Adrenal gland (tissue), 12 donors: ENCODE measurements around the gene ACLY. TPM values are rescaled to one million over a fixed set of nuclear protein-coding genes. Genes with fewer than 3 reads are reported as not detected.

ENCODE experiments used
- DNase-seq, 7 donors: peaks; one replicate each; pipeline ENCODE4 v3.0.0-alpha.2; 2019 to 2020
- H3K27ac ChIP-seq, 5 donors: fragments of 200-600 bp; sonication (generic) in 4 of 5; 1 replicate in 3 of 5; 2 replicates in 2 of 5; pipeline versions ENCODE4 v1.5.1 to v1.8.0; 2016 to 2020; ENCODE audit warnings: mild to moderate bottlenecking in 1 of 5
- H3K27me3 ChIP-seq: fragments of 200-600 bp; 2 replicates; pipeline ENCODE4 v1.8.0; 2021
- H3K36me3 ChIP-seq, 2 donors: fragments of 200-600 bp; replicated peaks in 1 of 2; 1 replicate in 1 of 2; 2 replicates in 1 of 2; pipeline versions ENCODE4 v1.5.1 to v1.8.0; 2018 to 2022
- H3K4me1 ChIP-seq, 2 donors: fragments of 200-600 bp; replicated peaks in 1 of 2; 1 replicate in 1 of 2; 2 replicates in 1 of 2; pipeline versions ENCODE4 v1.5.1 to v1.8.0; 2018 to 2021
- H3K4me3 ChIP-seq, 4 donors: fragments of 200-600 bp; sonication (generic) in 3 of 4; one replicate each; pipeline ENCODE4 v1.5.1; 2016 to 2018
- H3K9me3 ChIP-seq, 3 donors: fragments of 200-600 bp; sonication (generic) in 1 of 3; replicated peaks in 1 of 3; 1 replicate in 2 of 3; 2 replicates in 1 of 3; pipeline versions ENCODE4 v1.5.1 to v1.8.0; 2016 to 2021
- POLR2A ChIP-seq, 2 donors: fragments of 450-650 bp; IDR thresholded peaks; one replicate each; pipeline ENCODE4 v1.6.1; 2017; ENCODE audit warnings: antibody characterized with exemption in 2 of 2, mild to moderate bottlenecking in 2 of 2, moderate library complexity in 1 of 2
- WGBS, 4 donors: extraction: QIAGEN DNeasy Blood & Tissue Kit in 2 of 4; methylation state at CpG; one replicate each; pipeline versions ENCODE4 v1.1.5 to v1.1.7; 2013 to 2017; 5-methylcytosine and 5-hydroxymethylcytosine counted together
- intact Hi-C, 2 donors: fragments of 100-400 bp; cut with DNase I; formaldehyde crosslinking; loops; one replicate each; pipeline versions ENCODE4 v1.14.1 to v1.15.0; 2022 to 2023
- polyA plus RNA-seq, 3 donors: library from polyadenylated mRNA; stranded (reverse); fragments of 200-250 nt in 2 of 3; fragments of 350-450 nt in 1 of 3; fragmentation: Illumina TruSeq in 1 of 3; extraction: RNeasy Lipid Tissue Mini Kit (QIAGEN cat#74804) in 1 of 3; gene quantifications; one replicate each; pipeline ENCODE4 v1.2.3, GENCODE V29; 2013 to 2014
- total RNA-seq, 9 donors: library from RNA; depleted of rRNA in 4 of 9; stranded (reverse); fragments of >200 nt in 4 of 9; fragments of 120-200 nt in 1 of 9; fragmentation: NEBNext Ultra II Directional in 1 of 9; extraction: Animal tissue kit (Norgen Biotek cat#: 25700) in 1 of 9; gene quantifications; one replicate each; pipeline versions ENCODE4 v1.1.0 to v1.2.4, GENCODE V29; 2013 to 2023
- TF ChIP-seq, protein P1 (sequence below), 6 experiments: fragments of 450-650 bp in 4 of 6; fragments of 200-600 bp in 2 of 6; sonication (generic) in 1 of 6; IDR thresholded peaks; 1 replicate in 5 of 6; 2 replicates in 1 of 6; pipeline versions ENCODE4 v1.5.1 to v1.8.0; 2016 to 2021; ENCODE audit warnings: antibody characterized with exemption in 6 of 6, mild to moderate bottlenecking in 2 of 6, moderate library complexity in 1 of 6
- donor health status: healthy with polysubstance abuse.
- donor health status: Bipolar disorder and iron deficiency.
- donor health status: DM: yes; HTN: yes; CAD: no.
- donor health status: DM: no; HTN: no; CAD: no.
- donor health status: DM: no; HTN: no; CAD: no.
- donor health status: DM: yes; HTN: yes; CAD: no.

The ACLY gene
- total and polyA plus RNA-seq, 12 donors: 18.0 to 190 (median 74.0) TPM

DNA sequence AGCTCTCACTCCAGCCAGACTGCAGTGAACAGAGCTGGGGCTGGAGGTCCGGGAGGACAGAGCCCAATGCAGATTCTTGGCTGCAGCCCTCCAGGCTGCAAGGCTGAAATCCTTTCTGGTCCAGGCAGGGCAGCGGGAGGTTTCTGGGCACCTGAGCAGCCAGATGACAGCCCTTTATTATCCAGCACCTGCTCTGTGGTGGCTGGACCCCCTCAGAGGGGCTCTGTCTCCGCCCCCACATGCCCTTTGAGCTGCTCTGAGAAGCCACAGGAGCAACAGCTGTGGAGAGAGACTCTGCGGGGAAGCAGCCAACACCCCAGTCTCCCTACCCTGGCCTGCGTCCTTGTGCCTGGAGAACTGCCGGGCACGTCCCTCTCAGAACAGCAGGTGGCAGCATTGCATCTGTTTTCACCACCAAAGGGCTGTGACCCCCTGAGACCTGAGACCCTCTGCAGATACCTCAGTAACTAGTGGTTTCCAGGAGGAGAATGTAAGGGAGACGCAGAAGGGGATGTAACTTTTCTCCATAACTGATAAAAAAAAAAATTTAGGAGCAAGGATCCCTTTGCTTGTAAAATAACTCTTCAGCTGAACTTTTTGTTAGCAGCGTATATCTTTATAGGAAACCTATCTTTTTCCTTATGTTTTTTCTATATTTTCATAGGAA, 44.1 kb upstream of the ACLY start:
- peak; percentile 63 to 89 (median 78) for DNase-seq
- H3K36me3 ChIP-seq: no peaks in the 10 kb centered on the region
- H3K4me3 ChIP-seq: no peak overlapping the region
- H3K4me1 ChIP-seq: peaks cover 13 to 20% of the 10 kb centered on the region in 2 donors
- WGBS, 4 donors: 23 to 50% (median 24%) methylated on average over 2 to 9 of the region's 9 CpGs
- H3K27ac ChIP-seq: no peak overlapping the region
- intact Hi-C loops: loop anchor here (2.0 to 5.0 kb wide), 2 partner anchors 149 to 152 kb away; partner anchors contain the start of gene DHX58 (in 1 of the 2)
- H3K9me3 ChIP-seq: no peaks in the 10 kb centered on the region
- TF ChIP-seq POLR2A (IDR thresholded peaks at IDR 0.05): no peak
- TF ChIP-seq, protein P1, sequence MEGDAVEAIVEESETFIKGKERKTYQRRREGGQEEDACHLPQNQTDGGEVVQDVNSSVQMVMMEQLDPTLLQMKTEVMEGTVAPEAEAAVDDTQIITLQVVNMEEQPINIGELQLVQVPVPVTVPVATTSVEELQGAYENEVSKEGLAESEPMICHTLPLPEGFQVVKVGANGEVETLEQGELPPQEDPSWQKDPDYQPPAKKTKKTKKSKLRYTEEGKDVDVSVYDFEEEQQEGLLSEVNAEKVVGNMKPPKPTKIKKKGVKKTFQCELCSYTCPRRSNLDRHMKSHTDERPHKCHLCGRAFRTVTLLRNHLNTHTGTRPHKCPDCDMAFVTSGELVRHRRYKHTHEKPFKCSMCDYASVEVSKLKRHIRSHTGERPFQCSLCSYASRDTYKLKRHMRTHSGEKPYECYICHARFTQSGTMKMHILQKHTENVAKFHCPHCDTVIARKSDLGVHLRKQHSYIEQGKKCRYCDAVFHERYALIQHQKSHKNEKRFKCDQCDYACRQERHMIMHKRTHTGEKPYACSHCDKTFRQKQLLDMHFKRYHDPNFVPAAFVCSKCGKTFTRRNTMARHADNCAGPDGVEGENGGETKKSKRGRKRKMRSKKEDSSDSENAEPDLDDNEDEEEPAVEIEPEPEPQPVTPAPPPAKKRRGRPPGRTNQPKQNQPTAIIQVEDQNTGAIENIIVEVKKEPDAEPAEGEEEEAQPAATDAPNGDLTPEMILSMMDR (IDR thresholded peaks at IDR 0.05): peak; percentile 73 to 94 (median 87)
- H3K27me3 ChIP-seq: no peaks in the 10 kb centered on the region

DNA sequence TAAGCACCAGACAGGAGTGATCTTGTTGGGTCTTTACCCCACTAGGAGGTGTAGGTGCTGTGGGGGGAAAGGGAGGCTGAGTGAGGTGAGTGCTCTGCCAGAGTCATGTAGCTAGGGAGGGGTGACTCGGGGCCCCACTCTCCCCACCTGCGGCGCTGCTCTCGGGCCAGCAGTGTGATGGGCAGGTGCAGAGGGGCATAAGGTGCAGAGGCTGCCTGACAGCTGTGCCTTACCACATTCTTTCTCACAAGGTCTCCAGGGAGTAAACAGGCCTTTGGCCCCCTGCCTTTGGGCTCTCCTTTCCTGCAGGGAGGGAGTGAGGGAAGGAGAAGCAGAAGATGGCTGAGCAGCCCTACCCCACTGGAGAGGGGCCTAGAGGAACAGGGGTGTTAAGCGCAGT, 43.4 kb upstream of the ACLY start:
- Histone ChIP-seq H3K27ac (no peak overlapping the region), H3K9me3 (no peaks in the 10 kb centered on the region), H3K36me3 (no peaks in the 10 kb centered on the region), H3K4me1 (peaks cover 6 to 12% of the 10 kb centered on the region in 2 donors), H3K27me3 (no peaks in the 10 kb centered on the region), H3K4me3 (no peak overlapping the region)
- DNase-seq: no peak
- TF ChIP-seq, protein P1 (IDR thresholded peaks at IDR 0.05): no peak
- no peak for TF ChIP-seq POLR2A (IDR thresholded peaks at IDR 0.05)
- WGBS, 4 donors: 55 to 90% (median 80%) methylated on average over 4 to 5 of the region's 5 CpGs
- intact Hi-C loops: loop anchor here (2.0 to 5.0 kb wide), 2 partner anchors 150 to 153 kb away; partner anchors contain the start of gene DHX58 (in 1 of the 2)

- no peak for TF ChIP-seq POLR2A (IDR thresholded peaks at IDR 0.05)
- TF ChIP-seq, protein P1 (IDR thresholded peaks at IDR 0.05): peak in 5 of 6 experiments; percentile 27 to 40 (median 37)
- no peak overlapping the region for H3K27ac ChIP-seq
- H3K36me3 ChIP-seq: no peaks in the 10 kb centered on the region
- intact Hi-C loops: loop anchor here (5.0 to 10.0 kb wide), 3 partner anchors 153 to 225 kb away; partner anchors contain the start of genes DHX58 (in 1 of the 2) and HAP1 (in 1 of the 2)
- H3K4me1 ChIP-seq: no peaks in the 10 kb centered on the region
- H3K27me3 ChIP-seq: no peaks in the 10 kb centered on the region
- WGBS, 4 donors: 38 to 59% (median 58%) methylated on average over 8 to 17 of the region's 17 CpGs
- peak in 2 of 7 donors; percentile 37 to 42 for DNase-seq
- no peak overlapping the region for H3K4me3 ChIP-seq
- H3K9me3 ChIP-seq: no peaks in the 10 kb centered on the region
Observed at GRCh38 chr17:41959336-41960095, 40.8 kb upstream of the ACLY start.

GRCh38 chr17:41959030-41959335, 40.2 kb upstream of the ACLY start:
- no peaks in the 10 kb centered on the region for H3K36me3 ChIP-seq
- no peak overlapping the region for H3K4me3 ChIP-seq
- no peak overlapping the region for H3K27ac ChIP-seq
- no peak for DNase-seq
- H3K27me3 ChIP-seq: no peaks in the 10 kb centered on the region
- intact Hi-C loops: loop anchor here (10.0 kb wide), 2 partner anchors 154 to 224 kb away; partner anchors contain the start of gene HAP1 (in 1 of the 2)
- no peaks in the 10 kb centered on the region for H3K4me1 ChIP-seq
- 59 to 83% (median 75%) methylated on average over 1 to 2 of the region's 2 CpGs for WGBS, 4 donors
- TF ChIP-seq, protein P1 (IDR thresholded peaks at IDR 0.05): no peak
- no peak for TF ChIP-seq POLR2A (IDR thresholded peaks at IDR 0.05)
- no peaks in the 10 kb centered on the region for H3K9me3 ChIP-seq
